ENCODE measurements around the gene SRP9.
"Not testable (repeated sequence)": the region's sequence is repeated elsewhere in the genome, so short reads cannot be mapped to it uniquely, and the experiment has no call there.

SRP9 gene

GRCh38 chr1:225757927-225758656, 19.5 kb upstream of the SRP9 start:
- no peak for DNase-seq

DNA sequence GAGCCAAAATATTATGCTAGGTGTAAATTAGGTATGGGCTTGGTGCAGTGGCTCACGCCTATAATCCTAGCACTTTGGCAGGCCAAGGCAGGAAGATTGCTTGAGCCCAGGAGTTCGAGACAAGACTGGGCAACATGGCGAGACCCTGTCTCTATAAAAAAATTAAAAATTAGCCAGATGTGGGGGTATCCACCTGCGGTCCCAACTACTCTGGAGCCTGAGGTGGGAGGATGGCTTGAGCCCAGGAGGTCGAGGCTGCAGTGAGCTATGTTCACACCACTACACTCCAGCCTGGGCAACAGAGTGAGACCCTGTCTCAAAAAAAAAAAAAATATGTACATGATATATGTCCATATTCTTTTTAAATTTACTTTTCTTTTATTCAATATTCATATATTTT, 17.7 kb upstream of the SRP9 start:
- not testable (repeated sequence) for DNase-seq

- no peak for DNase-seq
Measured at GRCh38 chr1:225760531-225760930, 17.1 kb upstream of the SRP9 start.

DNA sequence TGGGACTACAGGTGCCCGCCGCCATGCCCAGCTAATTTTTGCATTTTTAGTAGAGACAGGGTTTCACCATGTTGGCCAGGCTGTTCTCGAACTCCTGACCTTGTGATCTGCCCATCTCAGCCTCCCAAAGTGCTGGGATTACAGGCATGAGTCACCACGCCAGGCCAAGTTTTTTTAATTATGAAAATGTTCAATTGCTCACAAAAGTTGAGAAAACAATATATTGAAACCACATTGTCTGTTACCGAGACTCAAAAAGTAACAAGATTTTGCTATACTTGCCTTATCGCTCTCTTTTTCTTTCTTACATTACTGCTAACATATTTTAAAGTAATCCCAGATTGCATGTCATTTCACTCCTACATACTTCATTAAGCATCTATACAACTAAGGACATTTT, 16.2 kb upstream of the SRP9 start:
- DNase-seq = not testable (repeated sequence)

DNA sequence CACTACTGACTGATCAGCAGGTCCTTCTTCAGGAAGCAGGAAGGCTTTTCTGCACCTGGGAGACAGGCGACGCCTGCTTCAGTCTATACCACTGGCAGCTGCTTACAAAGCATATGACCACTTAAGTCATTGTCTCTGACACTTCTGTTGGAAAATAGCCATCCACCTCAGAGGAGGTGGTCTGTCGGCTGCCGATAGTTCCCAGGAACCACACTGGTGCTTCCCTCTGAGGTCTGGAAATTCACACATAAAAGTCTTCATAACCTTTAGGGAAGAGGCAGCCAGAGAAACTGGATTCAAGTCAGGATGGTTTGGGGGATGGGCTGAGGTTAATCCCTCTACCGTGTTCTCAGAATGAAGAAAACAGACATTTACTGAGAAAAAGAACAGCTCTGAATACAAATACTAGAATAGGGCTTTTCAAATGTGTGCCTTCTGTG, 15.6 kb upstream of the SRP9 start:
- no peak for DNase-seq

GRCh38 chr1:225762444-225762843, 15.2 kb upstream of the SRP9 start:
- DNase-seq = no peak

GRCh38 chr1:225763716-225764548, 13.7 kb upstream of the SRP9 start:
- DNase-seq = no peak

DNA sequence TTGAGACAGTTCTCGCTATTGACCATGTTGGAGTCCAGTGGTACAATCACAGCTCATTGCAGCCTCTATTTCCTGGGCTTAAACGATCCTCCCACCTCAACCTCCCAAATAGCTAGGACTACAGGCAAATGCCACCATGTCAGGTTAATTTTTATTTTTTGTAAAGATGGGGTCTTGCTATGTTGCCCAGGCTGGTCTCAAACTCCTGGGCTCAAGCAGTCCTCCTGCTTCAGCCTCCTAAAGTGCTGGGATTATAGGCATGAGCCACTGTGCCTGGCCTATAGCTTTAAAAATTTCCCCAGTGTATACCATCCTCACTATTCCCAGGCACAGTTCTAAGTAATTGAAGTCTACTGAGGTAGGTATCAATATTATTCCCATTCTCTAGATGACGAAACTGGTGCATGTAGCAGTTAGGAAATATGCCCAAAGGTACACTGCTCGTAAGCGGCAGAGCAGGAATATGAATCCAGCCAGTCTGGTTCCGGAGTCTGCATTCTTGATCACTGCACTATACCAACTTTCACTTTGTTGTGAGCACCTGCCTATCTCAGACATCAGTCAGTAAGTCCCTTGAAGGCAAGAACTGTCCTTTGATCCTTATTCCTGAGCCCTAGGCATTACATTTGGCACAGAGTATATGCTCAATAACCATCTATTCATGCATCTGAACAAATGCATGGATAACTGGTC, 11.5 kb upstream of the SRP9 start:
- DNase-seq = no peak

DNA sequence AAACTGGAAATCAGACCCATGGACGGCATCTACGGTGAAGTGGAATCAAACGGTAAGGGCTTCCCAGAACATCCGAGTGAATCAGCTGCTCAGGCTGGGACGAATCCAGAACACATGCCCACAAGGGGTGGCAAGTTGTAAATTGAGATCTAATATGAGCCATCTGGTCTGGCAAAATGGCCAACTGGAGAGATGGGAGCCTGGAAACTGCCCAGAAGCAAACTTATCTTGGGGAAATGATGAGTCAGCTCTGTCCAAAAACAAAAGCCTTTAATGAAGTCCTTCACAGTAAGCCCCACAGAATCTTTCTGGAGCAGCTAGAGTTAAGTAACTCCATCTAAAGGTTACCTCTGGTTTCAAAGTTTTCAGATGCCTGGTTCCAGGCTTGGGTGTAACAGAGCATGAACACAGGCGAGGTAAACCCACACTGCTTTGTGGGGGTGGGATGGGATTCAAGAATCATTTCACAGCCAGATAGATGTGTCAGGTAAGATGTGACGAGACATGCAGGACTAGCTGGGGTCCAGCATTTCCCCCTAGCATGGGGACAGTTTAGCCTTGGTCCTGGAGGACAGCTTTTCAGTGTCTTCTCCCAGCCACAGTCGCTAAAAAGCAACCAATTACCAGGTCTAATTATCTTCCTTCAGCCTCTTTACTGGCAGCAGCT, 10.5 kb upstream of the SRP9 start:
- DNase-seq = peak; percentile 9

DNA sequence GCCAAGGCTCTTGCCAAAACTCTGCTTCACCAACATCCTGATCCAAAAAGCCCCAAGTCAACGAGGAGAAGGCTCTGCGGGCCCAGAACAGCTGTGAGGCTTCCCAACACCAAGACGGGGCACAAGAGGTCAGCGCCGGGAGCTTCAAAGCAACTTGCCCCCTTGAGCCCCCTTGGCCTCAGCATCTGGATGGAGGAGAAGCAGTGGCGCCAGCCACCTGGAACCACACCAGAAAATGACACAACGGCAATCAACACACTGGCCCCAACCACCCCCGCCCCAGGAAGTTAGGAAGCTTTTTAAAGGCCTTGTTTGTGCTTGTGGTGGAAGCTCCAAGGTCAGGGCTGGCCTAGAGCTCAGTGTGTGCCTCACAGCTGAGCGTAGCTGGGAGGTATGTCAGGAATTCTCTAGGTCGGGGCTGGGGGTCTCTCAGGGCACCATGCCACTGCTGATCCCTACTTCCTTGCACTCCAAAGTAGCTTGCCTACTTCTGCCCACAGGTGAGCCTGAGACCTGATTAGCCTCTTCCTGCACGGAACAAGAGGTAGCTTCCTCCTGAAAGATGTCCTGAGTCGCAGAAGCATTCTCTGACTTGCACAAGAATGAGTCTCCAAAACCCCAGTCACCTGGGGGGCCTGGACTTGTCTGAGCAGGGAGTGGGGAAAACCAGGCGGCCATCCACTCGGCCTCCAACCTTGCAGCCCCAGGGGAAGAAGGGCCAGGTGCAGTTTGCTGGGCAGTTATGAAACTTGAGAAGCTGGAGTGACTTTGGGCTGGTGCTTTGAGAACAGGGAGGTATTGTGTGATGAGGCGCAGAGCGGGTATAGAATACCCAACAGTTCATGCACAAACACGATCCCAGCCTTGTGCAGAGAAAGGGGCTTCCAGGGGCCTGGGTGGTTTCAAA, 9.7 kb upstream of the SRP9 start:
- peak; percentile 30 for DNase-seq

- peak; percentile 27 for DNase-seq
Measured at GRCh38 chr1:225768662-225769426, 8.8 kb upstream of the SRP9 start.

DNA sequence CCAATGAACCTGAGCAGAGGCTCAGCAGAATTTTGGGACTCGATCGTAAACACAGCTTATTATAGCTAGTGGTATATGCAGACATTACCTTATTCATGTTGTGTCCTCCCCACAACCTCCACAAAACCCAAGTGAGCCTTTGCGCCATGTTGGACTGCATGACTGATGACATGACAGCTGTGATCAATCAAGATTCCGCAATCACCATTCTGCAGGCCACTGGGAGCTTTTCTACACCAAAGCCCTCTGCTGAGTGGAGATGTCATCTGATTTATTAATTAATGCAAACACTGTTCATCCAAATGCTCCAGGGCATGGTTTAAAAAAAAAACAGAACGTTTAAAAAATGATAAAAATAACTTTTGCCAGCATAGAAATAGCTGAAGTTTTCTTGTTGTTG, 7.9 kb upstream of the SRP9 start:
- DNase-seq = peak; percentile 12

DNA sequence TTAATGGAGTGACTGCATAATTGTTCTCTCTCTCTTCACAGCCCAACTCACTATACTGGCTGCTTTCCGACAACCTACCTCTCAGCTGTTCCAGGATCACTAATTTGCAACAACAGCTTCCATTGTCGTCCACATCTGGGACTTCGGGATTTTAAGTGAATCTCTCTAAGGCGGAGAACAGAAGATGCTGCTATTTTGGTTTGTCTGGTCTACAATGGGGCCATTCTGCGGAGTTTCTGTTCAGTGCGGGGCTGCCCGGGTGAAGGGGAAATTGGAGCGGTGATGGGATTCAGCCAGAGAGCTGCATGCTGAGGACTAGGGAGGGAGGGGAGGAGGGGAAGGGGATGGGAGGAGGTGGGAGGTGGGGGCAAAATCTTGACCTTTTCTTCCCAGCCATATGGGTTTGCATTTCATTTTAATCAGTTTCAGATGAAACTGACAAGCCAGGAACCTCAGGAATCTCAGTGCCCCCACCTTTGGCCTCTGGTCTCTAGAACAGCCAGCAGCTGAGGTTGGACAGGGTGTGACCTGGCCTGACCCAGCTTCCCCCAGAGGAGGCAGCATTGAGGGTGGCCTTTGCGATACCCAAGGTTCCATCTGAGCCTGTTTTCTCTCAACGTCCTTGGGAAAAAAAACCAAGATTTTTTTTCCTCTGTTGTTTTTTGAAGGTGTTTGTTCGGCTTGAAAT, 6.9 kb upstream of the SRP9 start:
- DNase-seq = peak; percentile 57

DNA sequence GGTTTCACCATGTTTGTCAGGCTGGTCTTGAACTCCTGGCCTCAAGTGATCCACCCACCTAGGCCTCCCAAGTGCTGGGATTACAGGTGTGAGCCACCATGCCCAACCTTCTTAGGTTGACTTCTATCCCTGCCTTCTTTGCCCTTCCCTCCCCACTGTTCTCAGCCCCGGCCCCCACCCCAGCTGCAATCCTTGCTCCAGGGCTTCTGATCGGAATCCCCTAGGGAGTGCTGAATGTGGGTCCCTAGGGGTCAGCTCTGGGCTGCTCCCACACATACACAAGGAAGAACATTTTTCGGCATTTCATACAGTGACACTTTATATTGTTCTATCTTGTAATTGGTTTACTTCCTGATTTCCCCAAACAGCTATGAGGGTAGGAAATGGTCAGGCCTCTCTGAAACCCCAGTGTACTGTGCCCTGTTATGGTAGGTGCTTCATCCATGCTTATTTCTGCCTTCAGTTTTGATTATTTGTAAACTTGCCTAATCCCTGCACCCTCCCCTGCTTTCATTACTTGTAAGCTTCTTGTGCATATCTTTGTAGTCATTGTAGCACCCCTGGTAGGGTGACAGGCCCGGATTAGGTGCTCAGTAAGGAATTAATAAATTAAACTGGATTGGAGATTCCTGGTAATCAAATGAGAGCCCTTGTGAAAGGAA, 5.8 kb upstream of the SRP9 start:
- DNase-seq = no peak

- peak; percentile 84 for DNase-seq
Measured at GRCh38 chr1:225772323-225772768, 5.3 kb upstream of the SRP9 start.

DNA sequence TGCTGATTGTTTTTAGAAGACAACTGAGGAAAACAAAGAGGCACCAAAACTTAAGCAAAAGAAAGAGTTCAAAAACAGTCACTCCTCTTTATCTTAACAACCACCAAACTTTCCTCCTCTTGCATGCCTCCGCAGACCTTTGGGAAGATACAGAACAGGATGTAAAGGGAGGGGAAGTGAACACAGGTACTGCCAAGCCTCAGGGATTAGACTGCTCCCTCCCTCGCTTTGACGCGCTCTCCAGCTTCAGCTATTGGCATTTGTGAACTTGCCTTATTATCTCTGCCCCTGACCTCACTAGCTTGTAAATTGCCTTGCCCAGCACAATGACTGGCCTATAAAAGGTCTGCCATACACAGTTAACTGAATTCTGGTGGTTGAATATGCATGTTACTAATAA, 4.8 kb upstream of the SRP9 start:
- no peak for DNase-seq

- no peak for DNase-seq
Measured at GRCh38 chr1:225774281-225775147, 3.1 kb upstream of the SRP9 start.

DNA sequence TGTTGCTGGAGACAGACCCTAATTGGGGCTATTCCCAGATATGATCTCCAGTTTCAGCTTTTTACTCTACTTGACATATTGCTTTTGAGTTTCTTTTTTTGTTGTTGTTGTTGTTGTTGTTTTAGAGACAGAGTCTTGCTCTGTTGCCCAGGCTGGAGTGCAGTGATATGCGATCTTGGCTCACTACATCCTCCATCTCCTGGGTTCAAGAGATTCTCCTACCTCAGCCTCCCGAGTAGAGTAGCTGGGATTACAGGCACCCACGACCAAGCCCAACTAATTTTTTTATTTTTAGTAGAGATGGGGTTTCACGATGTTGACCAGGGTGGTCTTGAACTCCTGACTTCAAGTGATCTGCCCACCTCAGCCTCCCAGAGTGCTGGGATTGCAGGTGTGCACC, 1.3 kb upstream of the SRP9 start:
- no peak for DNase-seq

DNA sequence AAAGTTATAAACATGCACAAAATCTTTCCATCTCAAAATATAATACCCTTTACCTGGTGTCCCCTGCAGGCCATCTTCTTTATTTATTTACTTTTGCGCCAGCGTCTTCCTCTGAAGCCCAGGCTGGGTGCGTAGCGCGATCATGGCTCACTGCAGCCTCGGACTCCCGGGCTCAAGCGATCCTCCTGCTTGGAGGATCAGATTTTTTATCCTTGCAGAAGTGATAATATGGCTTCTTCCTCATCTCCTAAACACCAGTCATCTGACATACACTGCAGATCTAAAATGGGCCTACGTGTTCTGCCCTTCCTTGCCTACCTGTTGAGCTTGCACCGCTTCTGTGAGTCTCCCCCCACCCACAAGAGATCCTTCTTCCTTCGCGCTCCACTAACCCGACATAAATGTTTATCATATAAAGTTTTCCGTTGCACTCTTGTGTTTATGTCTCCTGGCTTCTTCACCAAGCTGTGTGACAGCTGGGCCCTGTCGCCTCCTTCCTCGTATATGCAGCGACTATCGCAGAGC, 506 bp upstream of the SRP9 start:
- no peak for DNase-seq
